Activated CD4-positive, alpha-beta T cell treated with anti-CD3 and anti-CD28 coated beads, Interleukin-2, amount 10 ng/mL, durations not matched to agents 24 days and 14 days (primary cell): Measurements from ENCODE around the gene THSD4. TPM values are rescaled to one million over a fixed set of nuclear protein-coding genes. Genes with fewer than 3 reads are reported as not detected.
"Not testable (repeated sequence)": the region's sequence is repeated elsewhere in the genome, so short reads cannot be mapped to it uniquely, and the experiment has no call there.

Experiments used
- DNase-seq: peaks from one replicate; pipeline ENCODE4 v3.0.0; 2022
- H3K27ac Mint-ChIP-seq: one replicate; pipeline ENCODE4 v1.8.0; 2022; ENCODE audit warnings: mild to moderate bottlenecking, mixed read lengths
- H3K27me3 Mint-ChIP-seq: one replicate; pipeline ENCODE4 v1.8.0; 2022; ENCODE audit warnings: mixed read lengths
- H3K36me3 Mint-ChIP-seq: one replicate; pipeline ENCODE4 v1.8.0; 2022; ENCODE audit warnings: low read depth, mild to moderate bottlenecking, mixed read lengths
- H3K4me1 Mint-ChIP-seq: one replicate; pipeline ENCODE4 v1.8.0; 2021; ENCODE audit warnings: mixed read lengths
- H3K4me3 Mint-ChIP-seq: one replicate; pipeline ENCODE4 v1.8.0; 2022; ENCODE audit warnings: mild to moderate bottlenecking, moderate library complexity, mixed read lengths
- H3K9me3 Mint-ChIP-seq: one replicate; pipeline ENCODE4 v1.8.0; 2021; ENCODE audit warnings: mixed read lengths
- intact Hi-C: fragments of 100-400 bp; cut with micrococcal nuclease; formaldehyde crosslinking; loops from one replicate; pipeline ENCODE4 v1.15.1; 2023
- total RNA-seq: library from RNA; stranded (reverse); gene quantifications from 2 replicates; pipeline ENCODE4 v1.2.3, GENCODE V29; 2022

The THSD4 gene
- total RNA-seq, 1 donor from 2014 or later: not detected

DNA sequence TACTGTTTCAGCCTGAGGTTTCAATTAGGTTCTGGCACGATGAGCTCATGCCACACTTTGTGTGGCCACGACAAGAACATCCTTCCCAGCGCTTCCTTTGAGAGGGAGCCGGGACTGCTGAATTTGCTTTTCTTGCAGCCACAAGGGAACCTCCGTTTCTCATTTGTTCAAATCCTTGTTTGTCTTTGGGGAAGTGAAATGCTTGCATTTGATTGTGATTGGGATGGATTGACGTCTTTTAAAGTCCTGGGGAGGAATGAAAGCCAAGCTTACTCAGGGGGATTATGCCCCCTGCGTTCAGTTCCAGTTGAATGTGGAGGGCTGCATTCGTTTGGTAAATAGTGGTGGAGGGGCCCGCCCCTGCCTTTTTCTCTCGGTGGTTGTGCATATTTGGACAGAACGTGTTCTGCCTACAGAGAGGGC lies 277.6 kb downstream of the THSD4 start:
- H3K27ac Mint-ChIP-seq: no peak overlapping the region
- H3K36me3 Mint-ChIP-seq: no peaks in the 10 kb centered on the region
- H3K4me3 Mint-ChIP-seq: no peak overlapping the region
- H3K4me1 Mint-ChIP-seq: no peaks in the 10 kb centered on the region
- H3K9me3 Mint-ChIP-seq: peaks cover 3% of the 10 kb centered on the region
- H3K27me3 Mint-ChIP-seq: peaks cover 11% of the 10 kb centered on the region
- intact Hi-C loops: no loop called here
- DNase-seq: no peak

DNA sequence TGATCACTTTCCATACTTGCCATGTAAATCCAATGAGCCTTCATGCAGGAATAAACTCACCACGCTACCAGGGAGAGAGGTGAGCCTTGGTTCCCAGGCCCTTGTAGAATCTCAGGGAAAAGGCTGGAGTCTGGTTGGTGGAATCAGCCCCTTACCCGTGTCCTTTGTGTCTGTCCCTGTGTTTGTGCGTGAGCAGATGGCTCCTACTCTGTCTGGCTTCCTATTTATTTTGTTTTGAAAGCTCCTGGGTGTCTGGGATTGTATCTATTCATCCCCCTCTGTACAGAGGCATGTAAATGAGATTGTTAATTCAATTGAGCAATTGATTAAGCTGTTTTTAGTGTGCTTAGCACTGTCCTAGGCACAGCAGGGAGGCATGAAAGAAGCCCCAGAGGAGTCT lies 278.1 kb downstream of the THSD4 start:
- no peak overlapping the region for H3K4me3 Mint-ChIP-seq
- intact Hi-C loops: no loop called here

DNA sequence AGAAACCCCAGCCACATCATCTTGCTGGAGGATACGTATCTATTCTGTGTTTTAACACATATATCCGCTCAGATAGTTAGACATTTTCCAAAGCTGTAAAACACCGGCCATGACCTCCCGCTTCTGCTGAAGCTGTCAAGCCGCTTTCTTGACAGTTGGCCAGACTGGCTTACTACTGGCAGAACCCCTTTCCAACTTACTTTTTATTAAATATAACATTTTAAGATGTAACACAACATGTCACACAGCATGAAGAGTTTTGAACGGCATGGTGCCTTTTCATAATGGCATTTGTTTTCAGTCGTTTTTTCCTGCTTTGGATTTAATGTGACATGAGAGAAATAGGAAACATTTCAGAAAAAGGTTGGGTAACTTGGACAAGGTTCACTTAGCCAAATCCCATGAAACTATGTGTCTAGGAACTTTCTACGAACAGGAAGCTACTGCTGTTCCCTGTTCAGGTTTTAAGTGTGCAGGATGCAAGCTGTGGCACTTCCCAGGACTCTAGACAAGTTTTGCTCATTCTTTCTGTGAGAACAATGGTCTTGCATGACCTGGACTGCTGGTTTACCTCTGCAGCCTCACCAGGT lies 281.4 kb downstream of the THSD4 start:
- Mint-ChIP-seq H3K9me3 (no peaks in the 10 kb centered on the region), H3K36me3 (no peaks in the 10 kb centered on the region)

More for the DNA sequence above, 278.1 kb downstream of the THSD4 start:
- DNase-seq: no peak
- Mint-ChIP-seq H3K27me3 (peaks cover 6% of the 10 kb centered on the region), H3K4me1 (no peaks in the 10 kb centered on the region), H3K27ac (no peak overlapping the region), H3K9me3 (peaks cover 3% of the 10 kb centered on the region), H3K36me3 (no peaks in the 10 kb centered on the region)

DNA sequence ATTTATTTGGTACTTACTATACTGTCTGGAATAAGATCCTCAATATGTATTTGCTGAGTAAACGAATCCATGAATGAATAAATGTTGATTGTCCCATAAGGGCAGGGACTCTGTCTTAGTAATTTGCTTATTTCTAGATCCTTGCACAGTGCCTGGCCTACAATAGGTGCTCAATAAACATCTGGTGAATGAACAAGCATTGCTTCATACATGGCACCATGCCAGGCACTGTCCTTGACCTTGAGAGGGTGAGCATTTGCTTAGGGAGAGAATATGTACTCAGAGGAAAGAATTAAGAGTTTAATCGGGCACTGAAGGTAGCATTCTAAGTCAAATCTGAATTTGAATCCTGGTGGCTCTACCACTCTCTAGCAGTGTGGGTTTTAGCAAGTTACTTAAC lies 282.1 kb downstream of the THSD4 start:
- Mint-ChIP-seq H3K4me3 (no peak overlapping the region), H3K27me3 (no peaks in the 10 kb centered on the region), H3K9me3 (no peaks in the 10 kb centered on the region), H3K27ac (no peak overlapping the region), H3K36me3 (no peaks in the 10 kb centered on the region), H3K4me1 (no peaks in the 10 kb centered on the region)
- intact Hi-C loops: no loop called here
- DNase-seq: peak; percentile 14

More for the DNA sequence above, 281.4 kb downstream of the THSD4 start:
- Mint-ChIP-seq H3K4me1 (no peaks in the 10 kb centered on the region), H3K27me3 (no peaks in the 10 kb centered on the region), H3K4me3 (no peak overlapping the region), H3K27ac (no peak overlapping the region)
- intact Hi-C loops: no loop called here
- DNase-seq: peak; percentile 34

DNA sequence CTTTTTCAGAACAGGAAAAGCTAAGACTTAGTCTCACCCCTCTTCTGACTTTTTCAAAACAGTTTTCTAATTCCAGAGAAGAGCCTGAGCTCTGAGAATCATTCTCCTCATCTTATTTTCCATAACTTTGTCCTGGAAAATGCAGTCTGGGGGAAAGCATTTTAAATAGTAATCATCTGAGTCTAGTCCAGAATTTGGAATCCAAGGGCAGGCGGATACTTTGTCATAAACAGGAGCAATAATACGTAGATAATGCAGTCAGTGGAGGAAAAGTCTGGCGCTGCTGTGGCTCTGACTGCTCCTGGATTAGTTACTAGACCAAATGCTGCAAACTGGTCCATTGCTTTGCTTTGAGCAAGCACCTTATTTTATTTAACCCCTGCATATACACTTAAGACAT lies 285.0 kb downstream of the THSD4 start:
- intact Hi-C loops: no loop called here
- Mint-ChIP-seq H3K4me1 (no peaks in the 10 kb centered on the region), H3K27me3 (no peaks in the 10 kb centered on the region), H3K36me3 (no peaks in the 10 kb centered on the region), H3K4me3 (no peak overlapping the region), H3K9me3 (no peaks in the 10 kb centered on the region), H3K27ac (no peak overlapping the region)
- peak; percentile 15 for DNase-seq

DNA sequence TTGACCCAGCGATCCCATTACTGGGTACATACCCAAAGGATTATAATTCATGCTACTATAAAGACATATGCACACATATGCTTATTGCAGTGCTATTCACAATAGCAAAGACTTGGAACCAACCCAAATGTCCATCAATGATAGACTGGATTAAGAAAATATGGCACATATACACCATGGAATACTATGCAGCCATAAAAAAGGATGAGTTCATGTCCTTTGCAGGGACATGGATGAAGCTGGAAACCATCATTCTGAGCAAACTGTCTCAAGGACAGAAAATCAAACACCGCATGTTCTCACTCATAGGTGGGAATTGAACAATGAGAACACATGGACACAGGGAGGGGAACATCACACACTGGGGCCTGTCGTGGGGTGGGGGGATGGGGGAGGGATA lies 286.5 kb downstream of the THSD4 start:
- H3K36me3 Mint-ChIP-seq, intact Hi-C loops, H3K4me1 Mint-ChIP-seq, H3K27ac Mint-ChIP-seq, H3K4me3 Mint-ChIP-seq, H3K27me3 Mint-ChIP-seq, H3K9me3 Mint-ChIP-seq: not testable (repeated sequence)
- peak; percentile 17 for DNase-seq

DNA sequence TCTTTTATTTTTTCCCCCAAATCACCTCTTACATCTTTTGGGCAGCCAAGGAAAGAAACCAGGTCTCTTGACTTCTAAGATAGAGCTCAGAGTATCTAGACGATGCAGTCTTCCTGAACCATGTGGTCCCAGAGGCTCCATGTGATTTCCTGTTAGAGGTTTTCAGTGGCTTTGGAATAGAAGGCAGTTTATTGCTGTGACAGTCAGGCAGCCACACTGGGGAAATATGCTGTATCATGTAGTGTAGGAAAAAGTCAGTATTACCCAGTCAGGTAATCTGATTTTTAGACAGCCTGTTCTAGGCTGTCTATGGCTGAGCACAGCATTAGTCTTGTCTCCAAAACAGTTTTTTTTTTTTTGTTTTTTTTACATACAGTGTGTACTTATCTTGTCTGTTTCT lies 294.3 kb downstream of the THSD4 start:
- no peak overlapping the region for H3K27ac Mint-ChIP-seq

DNA sequence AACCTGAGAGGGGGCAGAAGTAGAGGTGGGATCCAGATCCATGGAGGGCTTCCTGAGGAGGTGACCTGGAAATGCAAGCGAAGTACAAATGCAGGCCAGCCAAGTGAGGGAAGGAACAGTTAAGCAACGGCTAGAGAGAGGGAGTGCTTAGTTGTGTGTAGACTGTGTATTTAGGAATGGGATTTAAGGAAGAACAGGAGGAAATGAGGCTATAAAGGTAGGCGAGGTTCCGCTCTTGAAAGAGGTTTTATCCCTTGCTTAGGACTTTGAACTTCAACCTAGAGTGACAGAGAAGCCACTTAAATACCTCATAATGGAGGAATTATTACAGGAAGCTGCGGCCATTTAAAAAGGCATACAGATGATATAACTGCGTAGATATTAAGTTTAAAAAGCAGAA lies 295.1 kb downstream of the THSD4 start:
- no peak overlapping the region for H3K27ac Mint-ChIP-seq
- H3K4me3 Mint-ChIP-seq: no peak overlapping the region
- peak; percentile 23 for DNase-seq
- H3K27me3 Mint-ChIP-seq: peaks cover 10% of the 10 kb centered on the region
- H3K9me3 Mint-ChIP-seq: no peaks in the 10 kb centered on the region
- intact Hi-C loops: no loop called here
- H3K4me1 Mint-ChIP-seq: no peaks in the 10 kb centered on the region
- no peaks in the 10 kb centered on the region for H3K36me3 Mint-ChIP-seq

More for the DNA sequence above, 294.3 kb downstream of the THSD4 start:
- Mint-ChIP-seq H3K4me3 (no peak overlapping the region), H3K4me1 (no peaks in the 10 kb centered on the region), H3K27me3 (peaks cover 10% of the 10 kb centered on the region), H3K9me3 (no peaks in the 10 kb centered on the region), H3K36me3 (no peaks in the 10 kb centered on the region)
- intact Hi-C loops: no loop called here
- peak; percentile 9 for DNase-seq

DNA sequence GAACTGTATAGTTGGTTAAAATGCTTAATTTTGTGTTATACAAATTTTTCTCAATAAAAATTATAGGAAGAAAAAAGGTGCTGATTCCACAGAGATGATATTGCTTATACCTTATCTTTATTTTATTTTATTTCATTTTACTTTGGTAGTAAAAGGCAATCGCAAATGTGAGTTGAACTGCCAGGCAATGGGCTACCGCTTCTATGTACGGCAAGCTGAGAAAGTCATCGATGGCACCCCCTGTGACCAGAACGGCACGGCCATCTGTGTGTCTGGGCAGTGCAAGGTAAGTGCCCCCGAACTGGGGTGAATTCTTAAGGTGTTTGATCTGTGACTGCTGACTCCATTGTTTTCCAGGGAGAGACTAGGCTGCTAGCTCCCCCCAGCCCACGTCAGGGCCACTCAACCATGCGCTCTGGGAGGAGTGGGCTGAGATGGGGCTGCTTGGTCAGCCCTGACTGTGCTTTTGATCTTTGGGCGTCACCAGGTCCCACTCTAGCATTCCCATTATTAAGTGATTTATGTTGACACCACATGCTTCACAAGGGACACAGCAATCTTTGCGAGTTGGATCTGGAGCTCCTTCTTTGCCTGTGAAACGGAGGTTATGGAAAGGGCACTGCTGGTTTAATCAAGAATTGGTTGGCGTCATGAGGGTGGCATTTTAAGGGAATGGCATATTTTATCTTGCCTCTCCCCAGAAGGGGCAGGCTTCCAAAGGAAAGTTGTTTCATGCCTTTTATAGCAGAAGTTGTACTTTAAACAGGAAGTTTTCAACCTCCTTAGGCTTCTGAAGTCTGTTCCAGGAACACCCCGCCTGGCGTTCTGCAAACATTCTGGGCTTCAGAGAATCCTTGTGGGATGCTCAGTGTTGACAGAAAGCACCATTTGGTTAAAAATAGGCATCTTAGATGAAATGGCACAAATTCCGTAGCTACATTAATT lies 296.5 kb downstream of the THSD4 start:
- H3K27ac Mint-ChIP-seq: no peak overlapping the region
- no peaks in the 10 kb centered on the region for H3K36me3 Mint-ChIP-seq
- DNase-seq: peak; percentile 47
- no peak overlapping the region for H3K4me3 Mint-ChIP-seq
- peaks cover 6% of the 10 kb centered on the region for H3K27me3 Mint-ChIP-seq
- no peaks in the 10 kb centered on the region for H3K4me1 Mint-ChIP-seq
- intact Hi-C loops: no loop called here
- H3K9me3 Mint-ChIP-seq: no peaks in the 10 kb centered on the region

DNA sequence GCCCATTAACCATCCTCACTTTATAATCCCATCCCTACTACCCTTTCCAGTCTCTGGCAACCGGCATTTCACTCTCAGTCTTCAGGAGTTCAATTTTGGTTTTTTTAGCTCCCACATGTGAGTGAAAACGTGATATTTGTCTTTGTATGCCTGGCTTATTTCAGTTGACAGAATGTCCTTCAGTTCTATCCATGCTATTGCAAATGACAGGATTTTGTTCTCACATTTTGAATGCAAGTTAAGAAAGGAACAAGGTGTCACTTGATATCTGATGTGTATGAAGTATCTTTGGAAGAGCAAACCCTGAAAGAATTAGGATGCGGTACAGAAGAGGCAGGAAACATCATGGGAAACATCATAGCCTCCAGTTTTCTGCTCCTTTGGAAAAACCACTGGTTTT lies 298.1 kb downstream of the THSD4 start:
- H3K9me3 Mint-ChIP-seq: no peaks in the 10 kb centered on the region
- H3K27ac Mint-ChIP-seq: no peak overlapping the region
- intact Hi-C loops: no loop called here
- H3K27me3 Mint-ChIP-seq: peaks cover 6% of the 10 kb centered on the region
- H3K4me1 Mint-ChIP-seq: no peaks in the 10 kb centered on the region
- H3K36me3 Mint-ChIP-seq: no peaks in the 10 kb centered on the region
- peak; percentile 15 for DNase-seq
- no peak overlapping the region for H3K4me3 Mint-ChIP-seq

DNA sequence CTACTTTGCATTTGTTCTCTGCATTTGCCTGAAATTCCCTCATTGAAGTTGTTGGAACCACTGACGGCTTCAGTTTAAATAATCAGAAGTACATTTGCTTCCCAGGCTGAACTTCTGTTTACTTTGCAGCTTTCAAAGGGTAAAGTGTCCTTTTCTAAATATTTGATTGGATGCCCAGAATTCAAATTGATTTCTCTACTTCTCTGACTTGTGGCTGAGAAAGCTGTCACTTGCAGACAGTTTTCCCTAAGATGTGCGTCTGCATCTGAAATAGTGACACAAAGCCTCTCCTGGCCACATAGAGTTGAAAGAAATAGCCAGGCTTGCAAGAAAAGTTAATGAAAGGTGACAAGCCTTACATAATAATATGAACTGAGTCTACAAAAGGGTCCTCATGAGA lies 299.6 kb downstream of the THSD4 start:
- Mint-ChIP-seq H3K9me3 (no peaks in the 10 kb centered on the region), H3K4me1 (no peaks in the 10 kb centered on the region), H3K27ac (no peak overlapping the region), H3K36me3 (no peaks in the 10 kb centered on the region), H3K4me3 (no peak overlapping the region), H3K27me3 (peaks cover 5% of the 10 kb centered on the region)
- peak; percentile 17 for DNase-seq
- intact Hi-C loops: no loop called here

DNA sequence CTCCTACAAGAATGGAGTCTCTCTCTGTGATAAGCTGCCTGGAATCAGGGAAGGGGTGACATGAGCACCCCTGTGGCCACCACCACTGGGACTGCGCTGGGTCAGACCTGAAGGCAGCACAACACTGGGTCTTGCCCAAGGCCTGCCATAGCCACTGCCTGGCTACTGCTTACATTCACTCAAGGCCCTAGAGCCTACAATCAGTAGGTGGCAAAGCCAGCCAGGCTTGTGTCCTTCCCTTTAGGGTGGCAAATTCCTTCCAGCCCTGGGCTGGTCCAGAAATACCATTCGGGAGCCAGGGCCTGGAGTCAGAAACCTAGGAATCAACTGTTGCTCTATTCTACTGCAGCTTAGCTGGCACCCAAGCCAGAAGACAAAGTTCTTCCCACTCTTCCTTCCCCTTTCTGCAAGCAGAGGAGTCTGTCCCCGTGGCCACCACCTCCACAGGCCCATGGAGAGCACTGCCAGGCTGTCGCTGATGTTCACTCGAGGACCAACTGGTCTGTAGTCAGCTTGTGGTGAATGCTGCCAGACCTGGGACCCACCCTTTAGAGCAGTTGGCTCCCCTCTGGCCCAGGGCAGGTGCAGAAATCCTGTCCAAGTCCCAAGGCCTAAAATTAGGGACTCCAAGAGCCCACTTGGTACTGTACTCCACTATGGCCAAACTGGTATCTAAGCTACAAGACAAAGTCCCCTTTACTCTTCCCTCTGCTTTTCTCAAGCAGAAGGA lies 307.4 kb downstream of the THSD4 start:
- H3K9me3 Mint-ChIP-seq: no peaks in the 10 kb centered on the region
- intact Hi-C loops: no loop called here
- H3K4me3 Mint-ChIP-seq: no peak overlapping the region
- H3K4me1 Mint-ChIP-seq: no peaks in the 10 kb centered on the region
- no peaks in the 10 kb centered on the region for H3K36me3 Mint-ChIP-seq
- H3K27me3 Mint-ChIP-seq: no peaks in the 10 kb centered on the region
- H3K27ac Mint-ChIP-seq: no peak overlapping the region
- peak; percentile 32 for DNase-seq

DNA sequence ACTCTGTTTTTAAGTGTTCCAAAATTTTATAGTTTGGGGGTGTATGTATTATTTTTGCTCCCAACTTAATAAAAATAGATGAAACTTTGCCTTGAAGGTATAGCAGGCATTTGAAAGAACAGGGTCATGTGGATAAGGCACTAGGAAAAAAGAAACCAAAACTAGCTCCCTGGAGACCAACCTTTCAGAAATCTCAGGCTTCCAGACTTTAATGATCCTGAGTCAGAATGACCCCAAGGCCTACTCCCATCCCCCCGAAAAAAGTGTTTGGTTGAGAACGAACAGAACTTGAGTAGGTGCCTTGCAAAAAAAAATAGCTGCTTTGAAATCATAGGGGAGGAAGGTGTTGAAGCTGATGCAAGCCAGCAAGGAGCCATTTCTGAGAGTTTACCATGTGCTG lies 309.5 kb downstream of the THSD4 start:
- Mint-ChIP-seq H3K27ac (no peak overlapping the region), H3K27me3 (peaks cover 2% of the 10 kb centered on the region), H3K9me3 (no peaks in the 10 kb centered on the region), H3K4me1 (no peaks in the 10 kb centered on the region), H3K36me3 (no peaks in the 10 kb centered on the region), H3K4me3 (no peak overlapping the region)
- intact Hi-C loops: no loop called here
- peak; percentile 3 for DNase-seq

DNA sequence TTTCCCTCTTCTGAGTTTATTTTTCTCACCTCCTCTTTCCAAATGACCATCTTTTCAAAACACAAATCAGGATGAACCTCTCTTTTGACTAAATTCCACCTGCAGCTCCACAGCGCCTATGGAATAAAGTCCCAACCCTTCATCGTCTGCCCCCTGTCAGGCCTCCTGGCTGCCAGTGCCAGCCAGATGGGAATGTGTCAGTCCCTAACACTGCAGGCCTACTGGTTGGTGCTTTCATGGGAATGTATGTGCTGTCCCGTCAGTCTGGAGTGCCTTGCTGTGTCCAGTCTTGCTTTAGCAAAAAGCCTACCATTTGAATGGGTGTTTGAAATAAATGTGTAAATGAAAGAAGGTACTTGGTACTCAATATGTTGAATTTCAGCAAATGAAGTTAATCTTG lies 310.1 kb downstream of the THSD4 start:
- Mint-ChIP-seq H3K4me3 (no peak overlapping the region), H3K36me3 (no peaks in the 10 kb centered on the region), H3K4me1 (no peaks in the 10 kb centered on the region), H3K27ac (no peak overlapping the region), H3K27me3 (peaks cover 2% of the 10 kb centered on the region), H3K9me3 (no peaks in the 10 kb centered on the region)
- DNase-seq: peak; percentile 31
- intact Hi-C loops: no loop called here
